GM03348 (cell line): ENCODE data around the gene LPCAT2.

Experiments
- DNase-seq: peaks from one replicate; pipeline ENCODE4 v3.0.0; 2012; ENCODE audit warnings: low spot score

The LPCAT2 gene

DNA sequence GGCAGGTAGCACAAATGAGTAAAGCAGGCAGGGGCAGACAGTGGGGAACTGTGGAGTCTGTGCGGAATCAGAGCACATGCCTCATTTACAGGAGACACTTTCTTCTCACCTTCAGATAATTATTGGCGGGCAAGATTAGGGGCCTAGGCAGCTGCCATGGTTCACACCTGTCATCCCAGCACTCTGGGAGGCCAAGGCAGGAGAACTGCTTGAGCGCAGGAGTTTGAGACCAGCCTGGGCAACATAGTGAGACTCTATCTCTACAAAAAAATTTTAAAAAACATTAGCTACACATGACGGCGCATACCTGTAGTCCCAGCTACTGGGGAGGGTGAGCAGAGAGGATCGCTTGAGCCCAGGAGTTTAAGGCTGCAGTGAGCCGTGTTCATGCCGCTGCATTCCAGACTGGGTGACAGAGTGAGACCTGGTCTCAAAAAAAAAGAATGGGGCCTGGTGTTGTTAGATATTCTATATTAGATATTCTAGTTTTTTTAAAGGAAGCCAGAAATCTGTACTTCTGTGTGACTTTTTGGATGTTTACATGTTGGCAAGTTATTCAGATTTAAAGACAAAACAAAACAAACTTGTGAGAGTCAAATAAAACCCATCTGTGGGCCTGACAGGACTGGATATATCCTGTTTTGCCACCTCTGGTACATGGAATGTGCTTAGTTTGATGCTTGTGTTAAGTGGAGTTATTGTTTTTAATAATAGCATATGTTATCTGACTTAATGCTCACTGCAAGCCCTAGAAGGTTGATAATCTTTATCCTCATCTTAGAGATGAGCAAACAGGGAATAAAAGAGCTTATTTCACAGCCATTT lies 4.9 kb upstream of the LPCAT2 start:
- no peak for DNase-seq

DNA sequence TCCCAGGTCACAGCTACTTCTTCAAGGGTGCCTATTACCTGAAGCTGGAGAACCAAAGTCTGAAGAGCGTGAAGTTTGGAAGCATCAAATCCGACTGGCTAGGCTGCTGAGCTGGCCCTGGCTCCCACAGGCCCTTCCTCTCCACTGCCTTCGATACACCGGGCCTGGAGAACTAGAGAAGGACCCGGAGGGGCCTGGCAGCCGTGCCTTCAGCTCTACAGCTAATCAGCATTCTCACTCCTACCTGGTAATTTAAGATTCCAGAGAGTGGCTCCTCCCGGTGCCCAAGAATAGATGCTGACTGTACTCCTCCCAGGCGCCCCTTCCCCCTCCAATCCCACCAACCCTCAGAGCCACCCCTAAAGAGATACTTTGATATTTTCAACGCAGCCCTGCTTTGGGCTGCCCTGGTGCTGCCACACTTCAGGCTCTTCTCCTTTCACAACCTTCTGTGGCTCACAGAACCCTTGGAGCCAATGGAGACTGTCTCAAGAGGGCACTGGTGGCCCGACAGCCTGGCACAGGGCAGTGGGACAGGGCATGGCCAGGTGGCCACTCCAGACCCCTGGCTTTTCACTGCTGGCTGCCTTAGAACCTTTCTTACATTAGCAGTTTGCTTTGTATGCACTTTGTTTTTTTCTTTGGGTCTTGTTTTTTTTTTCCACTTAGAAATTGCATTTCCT lies 3.4 kb upstream of the LPCAT2 start:
- no peak for DNase-seq

DNA sequence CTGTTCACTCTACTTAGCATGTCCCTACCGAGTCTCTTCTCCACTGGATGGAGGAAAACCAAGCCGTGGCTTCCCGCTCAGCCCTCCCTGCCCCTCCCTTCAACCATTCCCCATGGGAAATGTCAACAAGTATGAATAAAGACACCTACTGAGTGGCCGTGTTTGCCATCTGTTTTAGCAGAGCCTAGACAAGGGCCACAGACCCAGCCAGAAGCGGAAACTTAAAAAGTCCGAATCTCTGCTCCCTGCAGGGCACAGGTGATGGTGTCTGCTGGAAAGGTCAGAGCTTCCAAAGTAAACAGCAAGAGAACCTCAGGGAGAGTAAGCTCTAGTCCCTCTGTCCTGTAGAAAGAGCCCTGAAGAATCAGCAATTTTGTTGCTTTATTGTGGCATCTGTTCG lies 2.8 kb upstream of the LPCAT2 start:
- no peak for DNase-seq

DNA sequence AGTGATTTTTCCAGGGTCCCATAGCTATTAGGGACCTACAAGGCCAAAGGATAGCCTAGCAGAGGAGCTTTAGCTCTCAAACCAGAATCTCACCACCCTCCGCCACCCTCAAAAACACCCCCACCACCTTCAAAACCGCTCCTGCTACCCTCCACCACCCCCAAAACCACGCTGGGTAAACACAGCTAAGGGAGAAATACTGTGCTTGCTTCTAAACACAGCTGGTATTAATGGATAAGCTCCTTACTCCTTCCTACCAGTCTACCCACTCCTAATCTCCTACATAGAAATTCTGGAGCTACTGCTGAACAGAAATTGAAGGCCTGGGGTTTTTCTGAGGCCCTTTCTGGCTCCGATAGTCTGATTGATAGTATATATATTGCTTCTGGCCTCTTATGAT lies 2.2 kb upstream of the LPCAT2 start:
- no peak for DNase-seq

DNA sequence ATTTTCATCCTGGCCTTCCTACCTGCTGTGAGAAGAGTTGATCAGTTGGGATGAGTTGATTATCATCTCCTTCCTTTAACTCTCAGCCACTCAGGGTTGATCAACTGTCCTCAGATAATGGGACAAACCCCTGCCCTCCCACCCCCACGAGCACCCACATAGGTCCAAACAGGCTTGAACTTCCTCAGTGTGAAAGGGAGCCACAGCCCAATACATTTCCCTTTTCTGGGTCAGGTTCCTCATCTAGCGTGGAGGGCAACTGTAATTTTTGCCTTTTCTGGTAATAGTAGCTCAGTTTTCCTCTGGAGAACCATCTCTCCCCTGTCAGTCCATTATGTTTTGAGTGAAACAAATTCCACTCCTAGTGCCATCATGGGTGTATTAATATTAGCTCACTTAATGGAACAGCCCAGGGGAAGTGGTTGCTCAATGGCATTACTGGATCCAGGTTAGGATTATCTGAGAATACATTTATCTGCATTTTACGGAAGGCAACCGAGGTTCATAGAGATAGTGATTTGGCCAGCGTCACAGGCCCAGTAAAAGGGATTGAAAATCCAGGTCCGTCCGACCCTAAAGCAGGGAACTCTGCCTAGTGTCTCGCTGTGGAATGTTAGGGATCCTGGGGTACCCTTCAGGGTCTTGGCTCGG lies 476 bp upstream of the LPCAT2 start:
- DNase-seq, result no peak

DNA sequence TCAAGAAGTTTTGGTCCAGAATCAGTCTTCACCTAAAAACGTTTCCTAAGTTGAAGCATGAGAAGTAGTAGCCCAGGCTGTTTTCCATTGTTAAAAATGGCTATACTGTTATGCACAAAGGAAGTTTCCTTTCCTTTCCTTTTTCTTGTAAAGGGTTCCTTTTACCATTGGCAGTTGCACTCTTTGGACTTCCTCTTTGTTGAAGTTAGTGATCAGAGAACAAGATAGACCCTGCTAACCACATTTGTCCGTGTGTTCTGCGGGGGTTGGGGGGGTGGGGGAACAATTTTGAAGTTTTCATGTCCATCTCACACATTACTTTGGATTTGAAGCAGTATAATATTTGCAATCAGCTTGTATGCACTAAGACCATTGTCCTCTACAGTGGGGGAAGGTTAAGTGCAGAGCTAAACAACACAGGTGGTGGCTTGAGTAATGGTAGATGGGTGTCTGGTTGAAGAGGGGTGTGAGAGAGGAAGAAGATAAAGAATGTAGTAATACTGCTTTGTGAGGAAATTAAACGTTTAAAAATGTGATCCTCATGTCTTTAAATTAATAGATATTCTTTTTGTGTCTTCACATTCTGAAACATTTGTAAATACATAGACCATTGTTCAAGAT lies 1.4 kb downstream of the LPCAT2 start:
- DNase-seq, result no peak

DNA sequence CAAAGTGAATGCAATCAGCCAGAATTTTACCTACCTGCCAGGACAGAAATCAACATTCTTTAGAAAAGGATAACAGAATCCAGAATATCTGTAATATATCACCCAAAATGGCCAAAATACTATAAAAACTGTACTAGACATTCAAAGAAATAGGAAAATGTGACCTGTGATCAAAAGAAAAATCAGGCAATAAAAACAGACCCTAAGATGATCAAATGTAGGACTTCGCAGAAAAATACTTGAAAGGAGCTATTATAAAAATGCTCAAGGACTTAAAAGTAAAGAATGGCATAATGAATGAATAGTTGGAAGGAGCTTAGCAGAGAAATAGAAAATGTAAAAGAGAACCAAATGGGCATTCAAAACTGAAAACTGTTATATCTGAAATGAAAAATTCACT lies 4.1 kb downstream of the LPCAT2 start:
- no peak for DNase-seq

DNA sequence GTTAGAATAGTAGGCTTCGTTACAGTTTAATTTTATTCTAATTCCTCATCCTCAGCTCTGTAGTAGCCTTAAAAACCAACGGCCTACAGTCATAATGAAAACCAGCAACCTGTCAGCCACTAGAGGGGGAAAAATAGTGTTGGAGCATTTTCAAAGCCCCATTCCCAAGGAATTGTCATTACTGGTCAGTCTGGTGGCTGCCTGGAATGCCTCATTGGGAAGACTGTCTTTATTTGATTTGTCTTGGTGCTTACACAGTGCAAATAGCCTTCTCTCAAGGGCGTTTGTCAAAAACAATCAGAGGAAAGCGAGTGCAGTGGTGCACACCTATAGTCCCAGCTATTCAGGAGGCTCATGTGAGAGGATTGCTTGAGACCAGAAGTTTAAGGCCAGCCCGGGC lies 4.7 kb downstream of the LPCAT2 start:
- no peak for DNase-seq

DNA sequence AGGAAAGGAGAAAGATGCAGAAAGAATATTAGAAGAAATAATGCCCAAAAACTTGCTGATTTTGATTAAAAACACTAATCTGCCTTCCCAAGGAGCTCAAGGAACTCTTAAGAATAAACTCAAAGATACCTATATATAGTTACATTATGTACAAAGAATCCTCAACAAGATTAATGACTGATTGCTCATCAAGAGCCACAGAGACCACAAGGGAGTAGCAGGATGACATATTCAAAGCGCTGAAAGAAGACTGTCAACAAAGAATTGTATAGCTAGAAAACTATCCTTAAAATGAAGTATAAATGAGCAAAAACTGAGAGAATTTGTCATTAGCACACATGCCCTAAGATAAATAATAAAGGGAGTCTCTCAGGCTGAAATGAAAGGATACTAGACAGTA lies 6.2 kb downstream of the LPCAT2 start:
- DNase-seq, result no peak

DNA sequence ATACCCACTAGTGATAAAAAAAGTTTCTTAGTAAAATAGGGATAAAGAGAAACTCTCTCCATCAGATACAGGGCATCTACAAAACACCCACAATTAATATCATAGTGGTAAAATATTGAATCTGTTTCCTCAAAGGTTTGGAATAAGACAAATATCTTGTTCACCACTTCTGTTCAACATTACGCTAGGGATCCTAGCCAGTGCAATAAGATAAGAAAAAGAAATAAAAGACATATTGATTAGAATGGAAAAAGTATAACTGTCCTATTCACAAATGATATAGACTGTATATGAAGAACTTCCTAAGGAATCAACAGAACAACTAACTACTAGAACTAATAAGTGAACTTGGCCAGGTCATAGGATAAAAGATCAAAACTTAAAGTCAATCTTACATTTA lies 12.9 kb downstream of the LPCAT2 start:
- DNase-seq, result no peak

DNA sequence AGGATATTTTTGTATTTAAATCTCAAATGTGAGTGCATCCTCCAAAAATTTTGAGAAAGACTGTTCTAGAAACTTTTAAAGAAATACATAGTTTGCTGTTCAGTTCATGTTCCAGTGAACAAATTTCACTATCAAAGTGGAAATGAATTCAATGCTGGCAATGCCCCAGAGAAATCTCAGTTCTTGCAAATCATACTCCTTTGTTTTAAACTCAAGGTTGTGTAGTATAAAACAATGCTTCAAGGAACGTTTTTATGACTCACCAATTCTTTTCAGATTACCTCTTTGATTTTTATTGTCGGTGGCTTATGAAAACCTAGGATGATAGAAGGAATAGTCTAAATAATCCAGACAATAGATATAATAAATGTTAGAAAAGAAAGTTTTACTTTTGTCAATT lies 17.6 kb downstream of the LPCAT2 start:
- no peak for DNase-seq

DNA sequence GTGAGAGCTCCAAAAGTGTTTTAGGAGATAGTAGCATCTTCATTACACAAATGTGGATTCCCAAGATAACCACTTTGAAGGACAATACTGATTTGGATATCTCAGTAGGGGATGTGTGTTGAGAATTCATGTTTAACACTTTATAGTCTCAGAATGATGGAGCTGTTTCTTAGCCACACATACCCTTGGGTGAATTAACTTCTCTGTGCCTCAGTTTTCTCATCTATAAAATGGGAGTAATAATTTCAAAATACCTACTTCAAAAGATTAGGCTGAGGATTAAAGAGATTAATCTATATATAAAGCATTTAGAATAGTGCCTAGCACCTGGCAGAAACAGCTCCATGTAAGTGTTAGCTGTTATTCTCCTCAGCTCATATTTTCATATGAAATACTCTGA lies 19.0 kb downstream of the LPCAT2 start:
- DNase-seq, result no peak

DNA sequence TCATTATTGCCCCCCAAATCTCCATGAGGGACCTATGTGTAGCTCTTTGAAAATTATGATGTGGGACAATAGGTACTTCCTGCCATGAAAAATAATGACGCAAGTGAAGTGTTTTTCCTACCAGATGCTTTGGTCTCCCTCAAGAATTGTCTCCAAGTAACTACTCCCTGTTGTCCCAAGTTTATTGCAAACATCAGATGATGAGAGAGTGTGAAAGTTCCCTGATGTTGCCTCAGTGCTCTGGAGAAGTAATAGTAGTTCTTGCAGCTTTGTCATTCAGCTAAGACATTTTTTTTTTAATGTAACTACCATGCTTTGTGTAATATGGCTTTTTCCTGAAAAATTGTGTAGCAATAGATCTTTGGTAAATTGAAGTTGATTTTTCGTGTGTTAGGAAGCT lies 20.1 kb downstream of the LPCAT2 start:
- no peak for DNase-seq

DNA sequence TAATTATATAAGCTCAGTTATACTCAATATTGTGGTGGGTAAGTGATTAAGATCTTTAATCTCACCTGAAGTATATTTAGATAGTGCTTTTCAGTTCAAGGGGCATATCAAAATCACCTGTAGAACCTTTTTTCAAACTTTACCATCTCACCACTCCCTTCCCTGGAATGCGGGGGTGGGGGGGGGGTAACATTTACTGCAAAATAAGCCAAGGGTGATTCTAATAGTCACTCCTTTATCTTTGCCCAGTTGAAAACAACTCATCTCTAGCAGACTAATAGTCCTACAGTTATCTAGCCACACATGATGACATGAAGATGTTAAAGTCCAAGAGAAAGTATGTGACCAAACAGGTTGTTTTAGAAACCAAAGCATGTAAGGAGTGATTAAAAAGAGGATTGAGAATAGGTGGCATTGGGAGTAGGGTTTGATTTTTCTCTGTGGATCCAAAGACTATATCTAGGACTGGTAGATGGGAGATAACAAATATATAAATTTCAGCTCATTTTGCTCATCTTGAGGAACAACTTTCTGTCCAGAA lies 21.5 kb downstream of the LPCAT2 start:
- DNase-seq, result no peak

DNA sequence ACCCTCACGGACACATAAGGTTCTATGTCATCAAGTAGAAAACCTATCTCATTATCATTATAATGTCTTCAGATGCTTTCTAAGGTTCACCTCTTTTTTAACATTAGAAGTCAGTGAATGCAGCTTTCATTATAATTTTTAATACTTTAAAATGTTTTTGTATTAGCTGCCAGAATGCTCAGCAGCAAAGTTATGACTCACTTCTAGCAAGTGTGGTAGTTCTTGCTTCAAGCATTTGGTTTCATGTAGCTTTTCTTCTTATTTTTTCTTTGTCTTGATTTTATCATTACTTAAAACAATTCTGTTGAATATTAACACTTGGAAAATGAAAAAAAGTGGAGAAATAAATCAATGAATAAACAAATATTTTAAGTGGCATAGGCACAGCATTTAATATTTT lies 23.4 kb downstream of the LPCAT2 start:
- DNase-seq, result peak; percentile 21

DNA sequence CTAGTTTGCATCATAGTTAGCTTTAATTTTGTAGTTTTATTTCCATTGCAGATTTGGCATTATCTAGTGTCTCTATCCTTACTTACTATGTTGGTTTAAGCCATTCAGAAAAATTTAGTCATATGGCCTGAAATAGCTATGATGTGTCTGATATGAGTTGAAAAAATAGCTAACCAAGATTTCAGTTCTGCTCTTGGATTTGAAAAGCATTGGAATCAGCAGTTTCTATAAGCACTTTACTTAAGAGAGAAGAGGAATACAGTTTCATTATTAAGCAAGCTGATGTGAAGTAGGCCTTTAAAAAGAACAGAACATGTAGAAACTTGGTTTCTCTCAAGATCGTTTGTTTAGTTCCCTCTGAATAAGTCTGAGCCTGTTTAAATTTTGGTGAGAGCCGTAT lies 25.9 kb downstream of the LPCAT2 start:
- DNase-seq, result no peak

DNA sequence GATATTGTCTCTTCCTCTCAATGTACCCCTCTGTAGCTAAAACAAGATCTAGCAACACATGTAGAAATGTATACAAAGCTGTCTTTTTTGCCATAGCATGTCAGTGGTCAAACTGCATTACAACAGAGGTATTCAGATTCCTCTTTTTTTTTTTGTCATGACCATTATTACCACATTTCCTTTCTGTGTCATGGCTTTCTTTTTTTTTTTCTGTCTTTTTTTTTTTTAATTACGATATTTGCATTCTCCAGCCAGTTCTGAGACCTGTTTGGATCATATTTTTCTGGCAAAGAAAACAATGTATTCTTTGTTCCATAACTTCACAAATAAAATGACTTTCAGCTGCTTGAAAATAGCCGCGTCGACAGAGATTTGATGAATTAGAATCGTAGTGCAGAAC lies 30.2 kb downstream of the LPCAT2 start:
- DNase-seq, result peak; percentile 23

DNA sequence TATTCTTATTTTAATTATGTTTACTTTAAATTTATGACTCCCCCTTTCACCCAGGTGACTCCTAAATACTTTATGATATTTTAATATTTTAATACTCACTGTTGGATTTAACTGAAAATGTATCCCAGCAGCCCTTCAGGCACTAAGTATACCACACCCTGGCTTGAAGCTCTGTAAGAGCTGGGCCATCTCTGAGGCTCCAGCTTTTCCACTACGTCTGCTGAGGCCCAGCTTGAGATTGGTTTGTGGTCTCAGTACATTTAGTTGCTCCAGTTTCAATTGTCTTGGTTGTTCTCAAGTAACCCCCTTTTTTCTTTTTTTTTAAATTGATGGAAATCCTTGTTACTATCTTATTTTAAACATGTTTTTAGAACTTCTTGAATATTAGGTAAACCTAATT lies 30.6 kb downstream of the LPCAT2 start:
- DNase-seq, result no peak

DNA sequence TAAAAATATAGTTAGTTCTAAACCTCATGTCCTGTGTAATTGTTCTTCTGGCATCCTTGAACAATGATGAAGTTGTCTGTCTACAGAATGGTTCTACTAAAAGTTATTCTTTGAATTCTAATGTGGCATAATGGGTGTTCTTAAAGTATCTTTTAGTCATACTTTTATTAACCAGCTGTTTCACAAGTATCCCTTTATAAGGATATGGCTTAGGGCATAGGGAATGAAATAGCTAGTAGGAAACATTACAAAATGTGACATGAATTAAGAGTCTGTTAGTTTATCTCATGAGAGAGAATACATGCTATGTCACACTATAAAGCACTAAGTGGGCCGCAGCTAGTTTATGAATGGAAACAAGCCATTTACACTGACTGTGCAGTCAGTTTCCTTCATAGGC lies 31.3 kb downstream of the LPCAT2 start:
- DNase-seq, result no peak

DNA sequence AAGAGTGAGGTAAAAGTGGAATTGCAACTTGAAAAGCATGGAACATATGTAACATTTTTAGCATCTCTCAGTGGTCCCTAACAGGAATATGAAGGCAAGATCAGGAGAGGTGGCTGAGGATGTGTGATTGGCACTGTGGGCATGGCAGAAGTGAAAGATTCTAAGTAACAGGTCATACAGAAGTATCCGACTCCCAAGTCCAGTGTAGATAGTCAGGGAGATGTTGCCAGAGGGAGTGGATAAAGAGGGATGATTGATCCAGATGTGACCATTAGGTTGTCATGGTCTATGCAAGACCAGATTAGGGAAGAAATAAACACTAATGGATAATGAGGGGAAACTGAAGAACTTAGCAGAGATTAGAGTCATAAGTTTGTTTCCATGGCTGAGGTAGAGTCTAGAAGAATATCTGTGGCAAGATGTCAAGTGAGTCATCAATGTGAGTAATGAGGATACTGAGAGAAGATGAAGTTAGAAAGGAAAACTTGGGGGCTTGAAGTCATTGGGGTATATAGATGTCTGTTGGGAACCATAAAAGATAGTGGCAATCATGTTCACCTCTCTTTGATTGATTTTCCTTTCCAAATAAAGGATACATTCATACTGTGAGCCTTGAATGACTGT lies 33.7 kb downstream of the LPCAT2 start:
- peak; percentile 31 for DNase-seq

DNA sequence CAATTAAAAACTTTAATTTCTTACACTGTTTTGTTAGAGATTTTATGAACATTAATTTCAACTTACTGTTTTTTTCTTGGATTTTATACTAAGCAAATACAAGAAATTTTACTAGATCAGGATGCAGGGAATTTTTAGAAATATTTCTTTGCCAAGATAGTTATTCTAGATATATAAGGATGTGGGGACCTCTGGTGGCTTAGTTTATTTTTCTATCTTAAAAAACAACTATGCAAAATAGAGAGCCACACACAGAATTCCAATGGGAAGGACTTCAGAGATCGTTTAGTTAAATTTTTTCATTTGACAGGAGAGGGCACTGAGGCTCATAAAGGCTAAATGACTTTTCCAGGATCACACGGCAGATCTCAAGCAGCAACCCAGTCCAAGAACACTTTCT lies 34.6 kb downstream of the LPCAT2 start:
- peak; percentile 23 for DNase-seq

DNA sequence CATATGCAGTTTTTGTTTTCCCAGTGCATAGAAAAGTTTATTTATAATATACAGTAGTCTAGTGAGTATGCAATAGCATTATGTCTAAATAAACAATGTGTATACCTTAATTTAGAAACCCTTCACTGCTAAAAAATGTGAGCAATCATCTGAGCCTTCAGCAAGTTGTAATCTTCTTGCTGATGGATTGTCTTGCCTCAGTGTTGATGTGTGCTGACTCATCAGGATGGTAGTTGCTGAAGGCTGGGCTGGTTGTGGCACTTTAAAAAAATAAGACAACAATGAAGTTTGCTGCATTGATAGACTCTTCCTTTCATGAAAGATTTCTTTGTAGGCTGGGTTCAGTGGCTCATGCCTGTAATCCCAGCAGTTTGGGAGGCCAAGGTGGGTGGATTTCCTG lies 43.7 kb downstream of the LPCAT2 start:
- DNase-seq, result peak; percentile 56
